CD4-positive, CD25-positive, alpha-beta regulatory T cell (primary cell): ENCODE measurements around the gene DNAH17. TPM values are rescaled to one million over a fixed set of nuclear protein-coding genes. Genes with fewer than 3 reads are reported as not detected.

ENCODE experiments used
- ATAC-seq, 2 donors: fragments of 150-1000 bp; cut with Tn5 transposase; one replicate each; pipeline ENCODE4 v1.10.0; 2021; ENCODE audit warnings: low read depth in 2 of 2, moderate number of reproducible peaks in 2 of 2, moderate library complexity in 1 of 2
- DNase-seq, 3 donors: peaks; one replicate each; pipeline versions ENCODE4 v3.0.0 to v3.0.0-alpha.2; 2012 to 2022; ENCODE audit warnings: mixed read lengths in 1 of 3
- H3K27ac ChIP-seq: one replicate; pipeline ENCODE4 v1.7.0; 2013; ENCODE audit warnings: mild to moderate bottlenecking, low read length; ENCODE audit not compliant: insufficient read depth, poor library complexity, severe bottlenecking
- H3K27me3 ChIP-seq: one replicate; pipeline ENCODE4 v1.7.0; 2013; ENCODE audit warnings: low read length; ENCODE audit not compliant: control insufficient read depth, insufficient read depth
- H3K36me3 ChIP-seq: one replicate; pipeline ENCODE4 v1.7.0; 2013; ENCODE audit warnings: mild to moderate bottlenecking, low read length, moderate library complexity; ENCODE audit not compliant: control insufficient read depth, insufficient read depth
- H3K4me1 ChIP-seq: 2 replicates; pipeline ENCODE4 v1.7.0; 2013; ENCODE audit warnings: mild to moderate bottlenecking, low read length; ENCODE audit not compliant: insufficient read depth, control insufficient read depth, poor library complexity, severe bottlenecking
- H3K4me3 ChIP-seq: one replicate; pipeline ENCODE4 v1.7.0; 2013; ENCODE audit warnings: low read depth, mild to moderate bottlenecking, low read length, moderate library complexity
- H3K9me3 ChIP-seq, 2 experiments: 1 replicate in 1 of 2; 2 replicates in 1 of 2; pipeline ENCODE4 v1.7.0; 2013; ENCODE audit warnings: low read length in 2 of 2, mild to moderate bottlenecking in 1 of 2, moderate library complexity in 1 of 2; ENCODE audit not compliant: control insufficient read depth in 2 of 2
- H3K27ac Mint-ChIP-seq, 3 donors: one replicate each; pipeline ENCODE4 v1.8.0; 2020 to 2022; ENCODE audit warnings: mild to moderate bottlenecking in 3 of 3, mixed read lengths in 3 of 3, moderate library complexity in 2 of 3
- H3K27me3 Mint-ChIP-seq: one replicate; pipeline ENCODE4 v1.8.0; 2022; ENCODE audit warnings: mild to moderate bottlenecking, mixed read lengths
- H3K36me3 Mint-ChIP-seq: one replicate; pipeline ENCODE4 v1.8.0; 2020; ENCODE audit warnings: mixed read lengths
- H3K4me1 Mint-ChIP-seq, 4 donors: one replicate each; pipeline ENCODE4 v1.8.0; 2020 to 2022; ENCODE audit warnings: mixed read lengths in 4 of 4, mild to moderate bottlenecking in 1 of 4
- H3K4me3 Mint-ChIP-seq, 4 donors: one replicate each; pipeline ENCODE4 v1.8.0; 2020 to 2022; ENCODE audit warnings: mild to moderate bottlenecking in 4 of 4, mixed read lengths in 4 of 4, moderate library complexity in 3 of 4
- H3K9me3 Mint-ChIP-seq, 7 donors: one replicate each; pipeline ENCODE4 v1.8.0; 2020 to 2022; ENCODE audit warnings: mixed read lengths in 7 of 7, mild to moderate bottlenecking in 3 of 7, moderate library complexity in 2 of 7
- polyA plus RNA-seq, 4 donors: library from polyadenylated mRNA; unstranded; fragments of 300-500 nt; fragmentation: Illumina TruSeq; gene quantifications; one replicate each; pipeline ENCODE4 v1.2.3, GENCODE V29; 2021
- total RNA-seq: library from RNA; stranded (reverse); gene quantifications from one replicate; pipeline ENCODE4 v1.2.3, GENCODE V29; 2022

The DNAH17 gene
- total and polyA plus RNA-seq, 5 donors from 2014 or later = 0.24 to 3.4 (median 0.83) TPM; not detected in 1

GRCh38 chr17:78529871-78530670 lies 47.1 kb downstream of the DNAH17 start:
- Mint-ChIP-seq H3K4me1 (peaks cover 10 to 22% (median 14%) of the 10 kb centered on the region in 4 donors), H3K9me3 (peaks cover 0 to 2% (median 0%) of the 10 kb centered on the region in 7 donors), H3K27ac (no peak overlapping the region), H3K36me3 (no peaks in the 10 kb centered on the region), H3K27me3 (no peaks in the 10 kb centered on the region), H3K4me3 (no peak overlapping the region)
- no peaks in the 10 kb centered on the region for H3K36me3 ChIP-seq
- peaks cover 10% of the 10 kb centered on the region for H3K4me1 ChIP-seq
- H3K4me3 ChIP-seq = no peak overlapping the region
- H3K27me3 ChIP-seq = no peaks in the 10 kb centered on the region
- no peak for ATAC-seq
- H3K9me3 ChIP-seq = no peaks in the 10 kb centered on the region
- no peak overlapping the region for H3K27ac ChIP-seq
- DNase-seq = no peak

DNA sequence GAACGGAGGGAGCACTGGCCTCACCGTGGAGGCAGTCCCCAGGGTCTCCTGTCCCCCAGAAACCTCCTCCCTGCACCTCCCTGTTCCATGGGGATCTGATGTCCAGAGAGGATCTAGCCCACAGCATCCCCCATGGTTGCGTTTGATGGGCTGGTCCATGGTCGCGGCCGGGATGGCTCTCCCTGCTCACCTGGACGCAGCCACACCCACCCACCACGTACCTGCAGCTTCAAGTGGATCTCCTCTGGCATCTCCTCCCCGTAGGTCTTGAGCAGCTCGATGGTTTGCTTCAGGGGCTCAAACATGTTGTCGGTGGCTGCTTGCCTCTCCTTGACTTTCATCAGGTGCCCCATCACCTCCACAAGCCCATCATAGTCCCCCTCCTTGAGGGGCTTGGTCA lies 47.9 kb downstream of the DNAH17 start:
- Histone ChIP-seq H3K27me3 (no peaks in the 10 kb centered on the region), H3K9me3 (no peaks in the 10 kb centered on the region), H3K4me3 (no peak overlapping the region), H3K36me3 (no peaks in the 10 kb centered on the region), H3K27ac (no peak overlapping the region), H3K4me1 (peaks cover 2% of the 10 kb centered on the region)
- ATAC-seq (no peak), DNase-seq (no peak)
- H3K9me3 Mint-ChIP-seq = peaks cover 0 to 2% (median 0%) of the 10 kb centered on the region in 7 donors
- H3K27ac Mint-ChIP-seq = no peak overlapping the region
- H3K4me3 Mint-ChIP-seq = no peak overlapping the region
- no peaks in the 10 kb centered on the region for H3K27me3 Mint-ChIP-seq
- H3K4me1 Mint-ChIP-seq = peaks cover 3 to 14% (median 10%) of the 10 kb centered on the region in 4 donors
- H3K36me3 Mint-ChIP-seq = no peaks in the 10 kb centered on the region

- Mint-ChIP-seq H3K9me3 (peaks cover 0 to 4% (median 0%) of the 10 kb centered on the region in 7 donors), H3K27ac (no peak overlapping the region), H3K36me3 (no peaks in the 10 kb centered on the region), H3K4me1 (peaks cover 0 to 10% (median 8%) of the 10 kb centered on the region in 4 donors), H3K4me3 (no peak overlapping the region), H3K27me3 (no peaks in the 10 kb centered on the region)
- DNase-seq = peak in 1 of 3 donors; percentile 44
- Histone ChIP-seq H3K27me3 (no peaks in the 10 kb centered on the region), H3K4me3 (no peak overlapping the region), H3K36me3 (no peaks in the 10 kb centered on the region), H3K27ac (no peak overlapping the region), H3K4me1 (no peaks in the 10 kb centered on the region), H3K9me3 (no peaks in the 10 kb centered on the region)
- ATAC-seq = no peak
These were observed 48.7 kb downstream of the DNAH17 start for GRCh38 chr17:78528541-78528940.

DNA sequence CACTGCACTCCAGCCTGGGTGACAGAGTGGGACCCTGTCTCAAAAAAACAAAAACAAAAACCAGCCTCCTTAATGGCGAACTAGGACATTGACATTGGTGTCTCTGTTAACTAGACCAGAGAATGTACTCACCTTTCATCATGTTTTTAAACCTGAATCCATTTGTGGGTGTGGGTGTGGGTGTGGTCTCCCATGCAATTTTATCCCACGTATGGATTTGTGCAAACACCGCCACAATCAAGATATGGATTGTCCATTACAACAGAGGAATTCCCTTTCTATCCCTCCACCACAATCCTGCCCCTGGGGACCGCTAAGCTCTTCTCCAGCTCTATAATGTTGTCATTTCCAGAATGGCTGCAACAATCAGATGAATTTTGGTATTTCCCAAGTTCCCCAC lies 49.9 kb downstream of the DNAH17 start:
- H3K4me1 ChIP-seq = no peaks in the 10 kb centered on the region
- Mint-ChIP-seq H3K4me1 (peaks cover 0 to 10% (median 6%) of the 10 kb centered on the region in 4 donors), H3K9me3 (peaks cover 0 to 2% (median 0%) of the 10 kb centered on the region in 7 donors), H3K4me3 (no peak overlapping the region), H3K36me3 (no peaks in the 10 kb centered on the region), H3K27me3 (no peaks in the 10 kb centered on the region), H3K27ac (no peak overlapping the region)
- no peak overlapping the region for H3K27ac ChIP-seq
- no peak for DNase-seq
- H3K27me3 ChIP-seq = no peaks in the 10 kb centered on the region
- no peaks in the 10 kb centered on the region for H3K9me3 ChIP-seq
- H3K36me3 ChIP-seq = no peaks in the 10 kb centered on the region
- no peak overlapping the region for H3K4me3 ChIP-seq
- no peak for ATAC-seq

GRCh38 chr17:78526231-78527025 lies 50.8 kb downstream of the DNAH17 start:
- no peak overlapping the region for H3K4me3 Mint-ChIP-seq
- Histone ChIP-seq H3K4me3 (no peak overlapping the region), H3K27me3 (no peaks in the 10 kb centered on the region), H3K36me3 (no peaks in the 10 kb centered on the region), H3K9me3 (no peaks in the 10 kb centered on the region), H3K4me1 (no peaks in the 10 kb centered on the region), H3K27ac (no peak overlapping the region)
- H3K9me3 Mint-ChIP-seq = peaks cover 0 to 2% (median 0%) of the 10 kb centered on the region in 7 donors
- ATAC-seq (no peak), DNase-seq (no peak)
- no peaks in the 10 kb centered on the region for H3K27me3 Mint-ChIP-seq
- no peak overlapping the region for H3K27ac Mint-ChIP-seq
- H3K4me1 Mint-ChIP-seq = peaks cover 0 to 7% (median under 1%) of the 10 kb centered on the region in 4 donors
- no peaks in the 10 kb centered on the region for H3K36me3 Mint-ChIP-seq

DNA sequence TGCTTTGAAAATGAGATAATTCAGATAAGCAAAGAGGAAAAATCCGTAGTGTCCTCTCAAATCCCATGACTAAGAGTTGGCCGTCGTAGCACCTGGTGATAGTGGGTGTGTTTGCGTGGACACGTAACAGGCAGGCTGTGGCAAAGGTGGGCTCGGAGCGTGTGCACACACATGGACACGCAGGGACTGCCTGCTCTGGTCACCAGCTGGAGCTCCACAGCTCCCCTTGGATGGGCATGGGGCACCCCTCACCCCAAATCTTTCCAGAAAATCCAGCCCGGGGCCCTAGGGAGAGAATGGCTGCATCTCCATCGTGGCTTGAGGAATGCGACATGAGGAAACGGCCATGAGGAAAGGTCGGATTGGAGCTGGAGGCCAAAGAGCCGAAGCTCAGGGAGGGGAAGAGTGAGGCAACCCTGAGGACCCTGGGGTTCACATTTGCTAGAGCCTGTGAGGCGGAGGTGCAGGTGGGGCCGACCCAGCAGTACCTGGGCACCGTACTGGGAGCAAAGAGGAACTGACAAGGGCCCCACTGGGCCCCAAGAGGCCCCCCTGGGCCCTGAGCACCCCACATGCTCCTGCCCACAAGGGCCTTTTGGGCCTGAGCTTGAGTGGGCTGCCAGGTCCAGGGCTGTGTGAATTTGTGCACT lies 51.6 kb downstream of the DNAH17 start:
- H3K9me3 Mint-ChIP-seq = peaks cover 0 to 2% (median 0%) of the 10 kb centered on the region in 7 donors
- DNase-seq (no peak), ATAC-seq (no peak)
- no peak overlapping the region for H3K27ac Mint-ChIP-seq
- no peaks in the 10 kb centered on the region for H3K4me1 ChIP-seq
- no peaks in the 10 kb centered on the region for H3K9me3 ChIP-seq
- no peak overlapping the region for H3K4me3 ChIP-seq
- H3K4me3 Mint-ChIP-seq = no peak overlapping the region
- no peaks in the 10 kb centered on the region for H3K36me3 ChIP-seq
- H3K27me3 ChIP-seq = no peaks in the 10 kb centered on the region
- no peak overlapping the region for H3K27ac ChIP-seq
- H3K36me3 Mint-ChIP-seq = no peaks in the 10 kb centered on the region
- peaks cover 5% of the 10 kb centered on the region for H3K27me3 Mint-ChIP-seq
- H3K4me1 Mint-ChIP-seq = no peaks in the 10 kb centered on the region

GRCh38 chr17:78524870-78525510 lies 52.2 kb downstream of the DNAH17 start:
- no peaks in the 10 kb centered on the region for H3K4me1 ChIP-seq
- no peak overlapping the region for H3K27ac ChIP-seq
- no peak overlapping the region for H3K4me3 ChIP-seq
- no peak for ATAC-seq
- peaks cover 5% of the 10 kb centered on the region for H3K27me3 Mint-ChIP-seq
- no peak for DNase-seq
- no peaks in the 10 kb centered on the region for H3K9me3 ChIP-seq
- no peaks in the 10 kb centered on the region for H3K36me3 ChIP-seq
- no peaks in the 10 kb centered on the region for H3K4me1 Mint-ChIP-seq
- no peaks in the 10 kb centered on the region for H3K36me3 Mint-ChIP-seq
- no peak overlapping the region for H3K4me3 Mint-ChIP-seq
- no peaks in the 10 kb centered on the region for H3K27me3 ChIP-seq
- H3K9me3 Mint-ChIP-seq = peaks cover 0 to 2% (median 0%) of the 10 kb centered on the region in 7 donors
- no peak overlapping the region for H3K27ac Mint-ChIP-seq
